KMS-11 (cell line): Measurements from ENCODE around the gene TAS2R39.

ENCODE experiments used
- H2AFZ ChIP-seq: fragments of 200-600 bp; sonication (generic); 2 replicates; pipeline ENCODE4 v1.6.1; 2016; ENCODE audit warnings: antibody characterized with exemption, mixed run types, low read depth
- H3K27ac ChIP-seq: fragments of 200-600 bp; sonication (generic); 2 replicates; pipeline ENCODE4 v1.6.1; 2016; ENCODE audit warnings: mild to moderate bottlenecking, mixed run types
- H3K27me3 ChIP-seq: fragments of 200-600 bp; sonication (generic); 2 replicates; pipeline ENCODE4 v1.6.1; 2017; ENCODE audit warnings: mild to moderate bottlenecking, low read depth, mixed run types, moderate library complexity; ENCODE audit not compliant: insufficient read depth
- H3K36me3 ChIP-seq: fragments of 200-600 bp; sonication (generic); 2 replicates; pipeline ENCODE4 v1.6.1; 2017; ENCODE audit warnings: mild to moderate bottlenecking, mixed run types; ENCODE audit not compliant: insufficient read depth
- H3K4me1 ChIP-seq: fragments of 200-600 bp; sonication (generic); 2 replicates; pipeline ENCODE4 v1.6.1; 2016; ENCODE audit warnings: mild to moderate bottlenecking, low read depth, mixed run types; ENCODE audit not compliant: poor library complexity, severe bottlenecking
- H3K4me2 ChIP-seq: fragments of 200-600 bp; sonication (generic); 2 replicates; pipeline ENCODE4 v1.7.0; 2016; ENCODE audit warnings: mild to moderate bottlenecking, mixed run types
- H3K4me3 ChIP-seq: fragments of 200-600 bp; sonication (generic); IDR thresholded peaks from 2 replicates; pipeline ENCODE4 v1.6.1; 2017; ENCODE audit warnings: low read depth, low read length, mixed read lengths; ENCODE audit not compliant: insufficient read depth
- H3K79me2 ChIP-seq: fragments of 200-600 bp; sonication (generic); 2 replicates; pipeline ENCODE4 v1.6.1; 2016; ENCODE audit warnings: low read depth, mixed run types; ENCODE audit not compliant: insufficient read depth
- H3K9ac ChIP-seq: fragments of 200-600 bp; sonication (generic); 2 replicates; pipeline ENCODE4 v1.6.1; 2016; ENCODE audit warnings: mild to moderate bottlenecking, mixed run types
- H4K20me1 ChIP-seq: fragments of 200-600 bp; sonication (generic); 2 replicates; pipeline ENCODE4 v1.6.1; 2016; ENCODE audit warnings: mild to moderate bottlenecking, mixed run types; ENCODE audit not compliant: insufficient read depth
- TF ChIP-seq, protein P1 (sequence below): fragments of 200-600 bp; sonication (generic); conservative IDR thresholded peaks from 2 replicates; pipeline ENCODE4 v1.6.1; 2017; ENCODE audit warnings: low read depth, mild to moderate bottlenecking, antibody characterized with exemption, low read length, moderate library complexity, mixed read lengths

Gene TAS2R39

DNA sequence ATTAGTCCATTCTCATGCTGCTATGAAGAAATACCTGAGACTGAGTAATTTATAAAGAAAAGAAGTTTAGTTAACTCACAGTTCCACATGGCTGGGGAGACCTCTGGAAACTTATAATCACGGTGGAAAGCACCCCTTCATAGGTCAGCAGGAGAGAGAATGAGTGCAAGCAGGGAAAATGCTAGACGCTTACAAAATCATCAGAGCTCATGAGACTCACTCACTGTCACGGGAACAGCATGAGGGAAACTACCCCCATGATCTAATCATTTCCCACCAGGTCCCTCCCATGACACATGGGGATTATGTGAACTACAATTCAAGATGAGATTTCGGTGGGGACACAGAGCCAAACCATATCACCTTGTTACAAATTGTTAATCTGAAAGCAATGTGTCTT lies 15.8 kb downstream of the TAS2R39 start:
- no peak overlapping the region for H3K27ac ChIP-seq
- H3K4me3 ChIP-seq: no peak overlapping the region
- no peaks in the 10 kb centered on the region for H3K27me3 ChIP-seq
- H3K4me2 ChIP-seq: no peak overlapping the region
- no peaks in the 10 kb centered on the region for H3K79me2 ChIP-seq
- no peak overlapping the region for H2AFZ ChIP-seq
- no peak overlapping the region for H3K9ac ChIP-seq
- no peaks in the 10 kb centered on the region for H4K20me1 ChIP-seq
- no peaks in the 10 kb centered on the region for H3K4me1 ChIP-seq
- H3K36me3 ChIP-seq: no peaks in the 10 kb centered on the region
- TF ChIP-seq, protein P1, sequence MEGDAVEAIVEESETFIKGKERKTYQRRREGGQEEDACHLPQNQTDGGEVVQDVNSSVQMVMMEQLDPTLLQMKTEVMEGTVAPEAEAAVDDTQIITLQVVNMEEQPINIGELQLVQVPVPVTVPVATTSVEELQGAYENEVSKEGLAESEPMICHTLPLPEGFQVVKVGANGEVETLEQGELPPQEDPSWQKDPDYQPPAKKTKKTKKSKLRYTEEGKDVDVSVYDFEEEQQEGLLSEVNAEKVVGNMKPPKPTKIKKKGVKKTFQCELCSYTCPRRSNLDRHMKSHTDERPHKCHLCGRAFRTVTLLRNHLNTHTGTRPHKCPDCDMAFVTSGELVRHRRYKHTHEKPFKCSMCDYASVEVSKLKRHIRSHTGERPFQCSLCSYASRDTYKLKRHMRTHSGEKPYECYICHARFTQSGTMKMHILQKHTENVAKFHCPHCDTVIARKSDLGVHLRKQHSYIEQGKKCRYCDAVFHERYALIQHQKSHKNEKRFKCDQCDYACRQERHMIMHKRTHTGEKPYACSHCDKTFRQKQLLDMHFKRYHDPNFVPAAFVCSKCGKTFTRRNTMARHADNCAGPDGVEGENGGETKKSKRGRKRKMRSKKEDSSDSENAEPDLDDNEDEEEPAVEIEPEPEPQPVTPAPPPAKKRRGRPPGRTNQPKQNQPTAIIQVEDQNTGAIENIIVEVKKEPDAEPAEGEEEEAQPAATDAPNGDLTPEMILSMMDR: no peak

- Histone ChIP-seq H3K9ac (no peak overlapping the region), H3K79me2 (no peaks in the 10 kb centered on the region), H4K20me1 (no peaks in the 10 kb centered on the region), H3K4me3 (no peak overlapping the region), H3K4me1 (no peaks in the 10 kb centered on the region), H3K27ac (no peak overlapping the region), H2AFZ (no peak overlapping the region), H3K36me3 (no peaks in the 10 kb centered on the region), H3K4me2 (no peak overlapping the region), H3K27me3 (no peaks in the 10 kb centered on the region)
- TF ChIP-seq, protein P1: no peak
These were observed 18.9 kb downstream of the TAS2R39 start for GRCh38 chr7:143202161-143202560.

GRCh38 chr7:143203386-143203785 lies 20.2 kb downstream of the TAS2R39 start:
- TF ChIP-seq, protein P1: no peak
- H3K36me3 ChIP-seq: no peaks in the 10 kb centered on the region

DNA sequence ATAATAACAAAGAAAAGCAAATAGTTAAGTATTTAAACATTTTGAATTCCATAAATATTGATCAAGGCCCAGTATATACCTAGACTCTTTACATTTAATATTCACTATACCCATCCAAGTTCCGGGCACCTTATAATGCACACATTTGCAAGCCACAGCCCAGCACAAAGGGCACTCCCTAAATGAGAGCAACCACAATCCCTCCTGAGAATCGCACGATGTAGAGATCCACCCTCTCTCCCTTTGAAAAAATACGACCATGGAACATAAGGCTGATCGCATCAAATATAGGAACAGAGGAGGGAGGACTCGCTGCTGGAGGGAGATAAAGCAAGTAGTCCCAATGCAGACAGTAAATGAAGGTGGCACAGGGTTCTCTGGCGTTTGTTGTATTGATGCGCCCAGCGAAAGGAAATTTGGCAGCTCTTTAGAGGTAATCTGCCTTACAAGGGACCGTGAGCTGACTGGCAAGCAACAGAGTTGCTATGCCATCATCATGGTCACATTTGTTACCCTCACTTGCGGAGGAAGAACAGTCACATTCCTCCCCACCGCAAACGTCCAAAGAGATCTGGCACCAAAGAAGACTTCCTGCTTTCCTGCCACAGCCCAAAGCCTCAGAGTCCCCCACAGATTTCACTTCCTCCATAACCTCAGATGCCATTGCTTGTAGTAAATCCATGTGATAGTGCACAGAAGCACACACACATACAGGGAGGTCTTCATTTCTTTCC lies 22.5 kb downstream of the TAS2R39 start:
- no peak overlapping the region for H3K4me2 ChIP-seq

More at GRCh38 chr7:143203386-143203785, 20.2 kb downstream of the TAS2R39 start:
- no peak overlapping the region for H2AFZ ChIP-seq
- no peaks in the 10 kb centered on the region for H3K27me3 ChIP-seq
- H3K27ac ChIP-seq: no peak overlapping the region
- H3K4me2 ChIP-seq: no peak overlapping the region
- no peaks in the 10 kb centered on the region for H3K79me2 ChIP-seq
- H3K4me1 ChIP-seq: no peaks in the 10 kb centered on the region
- no peak overlapping the region for H3K4me3 ChIP-seq
- no peak overlapping the region for H3K9ac ChIP-seq
- H4K20me1 ChIP-seq: no peaks in the 10 kb centered on the region

More for the DNA sequence above, 22.5 kb downstream of the TAS2R39 start:
- no peaks in the 10 kb centered on the region for H3K36me3 ChIP-seq
- no peaks in the 10 kb centered on the region for H3K4me1 ChIP-seq
- no peaks in the 10 kb centered on the region for H4K20me1 ChIP-seq
- no peaks in the 10 kb centered on the region for H3K79me2 ChIP-seq
- no peak overlapping the region for H3K27ac ChIP-seq
- no peaks in the 10 kb centered on the region for H3K27me3 ChIP-seq
- no peak overlapping the region for H3K4me3 ChIP-seq
- H2AFZ ChIP-seq: no peak overlapping the region
- H3K9ac ChIP-seq: no peak overlapping the region
- TF ChIP-seq, protein P1: no peak
